WTC11 (cell line): ENCODE measurements around the gene CAST. TPM values are rescaled to one million over a fixed set of nuclear protein-coding genes. Genes with fewer than 3 reads are reported as not detected.

Experiments
- ATAC-seq: fragments of 200-7000 bp; cut with Tn5 transposase; 2 replicates; pipeline ENCODE4 v1.10.0; 2021; ENCODE audit warnings: mild to moderate bottlenecking, moderate library complexity
- CTCF ChIA-PET: fragments of 300-600 bp; sonication (Branson Sonifier 250); formaldehyde crosslinking; loops from one replicate; lab custom pipeline; 2021; ENCODE audit warnings: antibody characterized with exemption; lab: Charles Lee
- POLR2A ChIA-PET: fragments of 350-600 bp; sonication (Branson Sonifier 250); formaldehyde crosslinking; loops from one replicate; lab custom pipeline; 2021; ENCODE audit warnings: antibody characterized with exemption; lab: Charles Lee
- DNase-seq: peaks from one replicate; pipeline ENCODE4 v3.0.0; 2021; ENCODE audit warnings: low spot score
- H3K27ac Mint-ChIP-seq: 2 replicates; pipeline ENCODE4 v1.8.0; 2021; ENCODE audit warnings: mixed read lengths
- H3K27me3 Mint-ChIP-seq: 2 replicates; pipeline ENCODE4 v1.8.0; 2021; ENCODE audit warnings: low read depth, mild to moderate bottlenecking, moderate library complexity, mixed read lengths
- H3K36me3 Mint-ChIP-seq: 2 replicates; pipeline ENCODE4 v1.8.0; 2021; ENCODE audit warnings: mixed read lengths
- H3K4me1 Mint-ChIP-seq: 2 replicates; pipeline ENCODE4 v1.8.0; 2022; ENCODE audit warnings: mixed read lengths
- H3K4me3 Mint-ChIP-seq: 2 replicates; pipeline ENCODE4 v1.8.0; 2021; ENCODE audit warnings: mild to moderate bottlenecking, moderate library complexity, mixed read lengths
- H3K9me3 Mint-ChIP-seq: 2 replicates; pipeline ENCODE4 v1.8.0; 2021; ENCODE audit warnings: mixed read lengths
- ARID4B ChIP-seq: sonication (generic); formaldehyde crosslinking; IDR thresholded peaks from 2 replicates; pipeline ENCODE4 v1.8.0; 2023; ENCODE audit warnings: missing genetic modification reagents, mild to moderate bottlenecking, borderline replicate concordance
- FOXP1 ChIP-seq: sonication (generic); formaldehyde crosslinking; IDR thresholded peaks from 2 replicates; pipeline ENCODE4 v1.8.0; 2022; ENCODE audit warnings: missing genetic modification reagents, mild to moderate bottlenecking, moderate library complexity, borderline replicate concordance
- GABPB1 ChIP-seq: sonication (generic); formaldehyde crosslinking; IDR thresholded peaks from 2 replicates; pipeline ENCODE4 v1.8.1; 2023; ENCODE audit warnings: mild to moderate bottlenecking, missing genetic modification reagents
- MAX ChIP-seq: sonication (generic); formaldehyde crosslinking; IDR thresholded peaks from 2 replicates; pipeline ENCODE4 v1.8.0; 2022; ENCODE audit warnings: mild to moderate bottlenecking, missing genetic modification reagents
- MYBL2 ChIP-seq: sonication (generic); formaldehyde crosslinking; IDR thresholded peaks from 2 replicates; pipeline ENCODE4 v1.8.1; 2023; ENCODE audit warnings: mild to moderate bottlenecking, moderate library complexity, missing genetic modification reagents
- NR2C2 ChIP-seq: sonication (generic); formaldehyde crosslinking; IDR thresholded peaks from 2 replicates; pipeline ENCODE4 v1.8.0; 2022; ENCODE audit warnings: mild to moderate bottlenecking, missing genetic modification reagents
- RORB ChIP-seq: fragments of 250-450 bp; sonication (Bioruptor Pico); IDR thresholded peaks from 2 replicates; pipeline ENCODE4 v1.9.0; 2021; ENCODE audit warnings: mild to moderate bottlenecking
- SP1 ChIP-seq: sonication (generic); formaldehyde crosslinking; conservative IDR thresholded peaks from 2 replicates; pipeline ENCODE4 v1.8.1; 2022; ENCODE audit warnings: missing genetic modification reagents
- TP53 ChIP-seq: sonication (generic); formaldehyde crosslinking; IDR thresholded peaks from 2 replicates; pipeline ENCODE4 v1.8.1; 2023; ENCODE audit warnings: mild to moderate bottlenecking, missing genetic modification reagents
- ZBTB21 ChIP-seq: sonication (generic); formaldehyde crosslinking; IDR thresholded peaks from 2 replicates; pipeline ENCODE4 v1.8.1; 2023; ENCODE audit warnings: mild to moderate bottlenecking, missing genetic modification reagents, borderline replicate concordance
- ZNF317 ChIP-seq: sonication (generic); formaldehyde crosslinking; IDR thresholded peaks from 2 replicates; pipeline ENCODE4 v1.8.1; 2023; ENCODE audit warnings: low read depth, mild to moderate bottlenecking, moderate library complexity, missing genetic modification reagents, borderline replicate concordance
- ZNF532 ChIP-seq: fragments of 250-450 bp; sonication (Bioruptor Pico); IDR thresholded peaks from 2 replicates; pipeline ENCODE4 v1.9.0; 2021; ENCODE audit warnings: mild to moderate bottlenecking, borderline replicate concordance
- total RNA-seq: library from RNA; stranded (reverse); gene quantifications from 3 replicates; pipeline ENCODE4 v1.2.3, GENCODE V29; 2021
- TF ChIP-seq, protein P1 (sequence below): sonication (generic); formaldehyde crosslinking; IDR thresholded peaks from 2 replicates; pipeline ENCODE4 v1.8.1; 2022; ENCODE audit warnings: mild to moderate bottlenecking, missing genetic modification reagents, moderate library complexity, borderline replicate concordance
- TF ChIP-seq, protein P2 (sequence below): sonication (generic); formaldehyde crosslinking; IDR thresholded peaks from 2 replicates; pipeline ENCODE4 v1.8.0; 2022; ENCODE audit warnings: mild to moderate bottlenecking, missing genetic modification reagents
- TF ChIP-seq, protein P3 (sequence below): fragments of 250-450 bp; sonication (Bioruptor Pico); IDR thresholded peaks from 2 replicates; pipeline ENCODE4 v2.1.2; 2022; ENCODE audit warnings: mild to moderate bottlenecking, moderate library complexity

The CAST gene
- total RNA-seq, 1 experiment from 2014 or later: 40.0 TPM

GRCh38 chr5:96652769-96653454 lies 9.3 kb upstream of the CAST start:
- H3K27ac Mint-ChIP-seq: no peak overlapping the region
- no peaks in the 10 kb centered on the region for H3K36me3 Mint-ChIP-seq
- H3K4me1 Mint-ChIP-seq: peaks cover 18% of the 10 kb centered on the region
- DNase-seq (peak; percentile 32), ATAC-seq (peak; percentile 75)
- peaks cover 2% of the 10 kb centered on the region; the same call in 1 of the 2 replicates for H3K27me3 Mint-ChIP-seq
- TF ChIP-seq ZBTB21: no peak
- TF ChIP-seq RORB: no peak
- ChIA-PET POLR2A (no interaction called here), CTCF (interaction anchor here (1.1 to 3.1 kb wide), 4 partner anchors 9 to 97 kb away, joined by 3 to 19 read pairs (median 4); partner anchors contain the start of gene CAST)
- H3K9me3 Mint-ChIP-seq: no peaks in the 10 kb centered on the region
- no peak overlapping the region for H3K4me3 Mint-ChIP-seq

- CTCF ChIA-PET: interaction anchor here (0.7 to 3.1 kb wide), 2 partner anchors 8 to 52 kb away, joined by 3 to 19 read pairs; partner anchors contain the start of gene CAST
- no peak overlapping the region for H3K27ac Mint-ChIP-seq
- POLR2A ChIA-PET: no interaction called here
Measured at GRCh38 chr5:96654209-96654608, 8.0 kb upstream of the CAST start.

More at GRCh38 chr5:96654209-96654608, 8.0 kb upstream of the CAST start:
- ATAC-seq (no peak), DNase-seq (no peak)
- peaks cover 6% of the 10 kb centered on the region for H3K27me3 Mint-ChIP-seq
- no peak overlapping the region for H3K4me3 Mint-ChIP-seq
- H3K4me1 Mint-ChIP-seq: peaks cover 18% of the 10 kb centered on the region
- TF ChIP-seq MYBL2 (CRISPR knock-in tag) (no peak), TP53 (CRISPR knock-in tag) (no peak), SP1 (CRISPR knock-in tag) (no peak), NR2C2 (CRISPR knock-in tag) (no peak), FOXP1 (no peak), MAX (no peak), GABPB1 (no peak), ZNF317 (no peak), ARID4B (CRISPR knock-in tag) (no peak), ZNF532 (CRISPR knock-in tag) (no peak)
- TF ChIP-seq, protein P1, sequence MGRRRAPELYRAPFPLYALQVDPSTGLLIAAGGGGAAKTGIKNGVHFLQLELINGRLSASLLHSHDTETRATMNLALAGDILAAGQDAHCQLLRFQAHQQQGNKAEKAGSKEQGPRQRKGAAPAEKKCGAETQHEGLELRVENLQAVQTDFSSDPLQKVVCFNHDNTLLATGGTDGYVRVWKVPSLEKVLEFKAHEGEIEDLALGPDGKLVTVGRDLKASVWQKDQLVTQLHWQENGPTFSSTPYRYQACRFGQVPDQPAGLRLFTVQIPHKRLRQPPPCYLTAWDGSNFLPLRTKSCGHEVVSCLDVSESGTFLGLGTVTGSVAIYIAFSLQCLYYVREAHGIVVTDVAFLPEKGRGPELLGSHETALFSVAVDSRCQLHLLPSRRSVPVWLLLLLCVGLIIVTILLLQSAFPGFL (CRISPR knock-in tag): no peak
- TF ChIP-seq, protein P2, sequence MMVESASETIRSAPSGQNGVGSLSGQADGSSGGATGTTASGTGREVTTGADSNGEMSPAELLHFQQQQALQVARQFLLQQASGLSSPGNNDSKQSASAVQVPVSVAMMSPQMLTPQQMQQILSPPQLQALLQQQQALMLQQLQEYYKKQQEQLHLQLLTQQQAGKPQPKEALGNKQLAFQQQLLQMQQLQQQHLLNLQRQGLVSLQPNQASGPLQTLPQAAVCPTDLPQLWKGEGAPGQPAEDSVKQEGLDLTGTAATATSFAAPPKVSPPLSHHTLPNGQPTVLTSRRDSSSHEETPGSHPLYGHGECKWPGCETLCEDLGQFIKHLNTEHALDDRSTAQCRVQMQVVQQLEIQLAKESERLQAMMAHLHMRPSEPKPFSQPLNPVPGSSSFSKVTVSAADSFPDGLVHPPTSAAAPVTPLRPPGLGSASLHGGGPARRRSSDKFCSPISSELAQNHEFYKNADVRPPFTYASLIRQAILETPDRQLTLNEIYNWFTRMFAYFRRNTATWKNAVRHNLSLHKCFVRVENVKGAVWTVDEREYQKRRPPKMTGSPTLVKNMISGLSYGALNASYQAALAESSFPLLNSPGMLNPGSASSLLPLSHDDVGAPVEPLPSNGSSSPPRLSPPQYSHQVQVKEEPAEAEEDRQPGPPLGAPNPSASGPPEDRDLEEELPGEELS (CRISPR knock-in tag): no peak
- TF ChIP-seq, protein P3, sequence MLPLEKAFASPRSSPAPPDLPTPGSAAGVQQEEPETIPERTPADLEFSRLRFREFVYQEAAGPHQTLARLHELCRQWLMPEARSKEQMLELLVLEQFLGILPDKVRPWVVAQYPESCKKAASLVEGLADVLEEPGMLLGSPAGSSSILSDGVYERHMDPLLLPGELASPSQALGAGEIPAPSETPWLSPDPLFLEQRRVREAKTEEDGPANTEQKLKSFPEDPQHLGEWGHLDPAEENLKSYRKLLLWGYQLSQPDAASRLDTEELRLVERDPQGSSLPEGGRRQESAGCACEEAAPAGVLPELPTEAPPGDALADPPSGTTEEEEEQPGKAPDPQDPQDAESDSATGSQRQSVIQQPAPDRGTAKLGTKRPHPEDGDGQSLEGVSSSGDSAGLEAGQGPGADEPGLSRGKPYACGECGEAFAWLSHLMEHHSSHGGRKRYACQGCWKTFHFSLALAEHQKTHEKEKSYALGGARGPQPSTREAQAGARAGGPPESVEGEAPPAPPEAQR (CRISPR knock-in tag): no peak
- no peaks in the 10 kb centered on the region for H3K9me3 Mint-ChIP-seq
- no peaks in the 10 kb centered on the region for H3K36me3 Mint-ChIP-seq
